HG02588 (cell line): ENCODE measurements around the gene DOCK9.
"Not testable (repeated sequence)": the region's sequence is repeated elsewhere in the genome, so short reads cannot be mapped to it uniquely, and the experiment has no call there.

ENCODE experiments used
- ATAC-seq: cut with Tn5 transposase; IDR thresholded peaks from one replicate; pipeline ENCODE4 v1.9.1; 2021; ENCODE audit warnings: mild to moderate bottlenecking, moderate library complexity; ENCODE audit not compliant: unreplicated experiment

DOCK9 gene

DNA sequence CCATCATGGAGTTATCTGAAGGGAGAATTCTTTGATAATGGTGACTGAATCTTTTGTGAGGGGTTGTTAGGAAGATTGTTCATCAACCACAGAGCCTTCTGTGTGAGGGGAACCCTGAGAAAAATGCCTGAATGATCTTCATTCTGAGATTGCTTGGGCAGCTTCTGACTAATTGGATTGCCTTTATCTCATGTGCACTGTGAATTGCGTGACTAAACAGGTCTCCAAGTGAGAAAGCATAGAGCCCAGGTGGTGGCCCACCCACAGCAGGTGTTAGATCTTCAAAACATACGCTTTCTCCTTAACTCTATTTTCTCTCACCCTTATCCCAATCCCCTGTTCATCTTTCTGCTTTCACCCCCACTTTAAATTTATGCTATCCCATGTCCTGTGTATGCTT, 58.3 kb downstream of the DOCK9 start:
- no peak for ATAC-seq

DNA sequence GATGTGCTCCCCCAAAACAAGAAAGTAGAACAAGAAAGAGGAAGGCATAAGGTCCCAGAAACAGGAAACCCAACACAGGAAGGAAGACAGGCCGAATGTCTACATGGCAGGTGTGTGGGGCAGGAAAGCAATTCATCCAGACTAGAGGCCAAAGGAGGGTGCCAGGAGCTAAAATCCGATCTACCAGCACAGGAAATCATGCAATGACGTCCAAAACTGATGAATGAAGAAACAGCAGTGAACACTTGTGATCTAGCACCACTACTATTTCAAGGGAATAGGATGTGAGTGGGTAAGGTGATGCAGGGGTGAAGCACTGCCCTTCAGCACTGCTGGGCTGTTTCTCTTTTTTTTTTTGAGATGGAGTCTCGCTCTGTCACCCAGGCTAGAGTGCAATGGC, 59.1 kb downstream of the DOCK9 start:
- ATAC-seq, result no peak

DNA sequence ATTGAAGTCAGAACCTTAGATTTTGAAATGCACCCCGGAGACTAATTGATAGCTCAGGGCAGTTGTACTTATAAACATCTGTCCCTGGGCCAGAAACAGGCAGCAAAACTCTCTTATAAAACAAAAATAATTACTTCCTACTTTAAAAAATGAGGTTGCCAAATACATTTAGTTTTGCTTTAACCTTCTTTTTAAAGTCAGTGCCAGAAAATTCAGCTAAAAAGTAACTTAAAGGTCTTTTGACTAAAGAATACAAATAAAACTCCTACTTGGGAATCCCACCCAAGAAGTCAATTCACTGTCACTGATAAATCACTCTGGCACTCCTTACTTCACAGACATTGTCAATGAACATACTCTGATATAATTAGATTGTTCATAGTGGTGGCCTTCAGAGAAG, 60.7 kb downstream of the DOCK9 start:
- ATAC-seq, result no peak

DNA sequence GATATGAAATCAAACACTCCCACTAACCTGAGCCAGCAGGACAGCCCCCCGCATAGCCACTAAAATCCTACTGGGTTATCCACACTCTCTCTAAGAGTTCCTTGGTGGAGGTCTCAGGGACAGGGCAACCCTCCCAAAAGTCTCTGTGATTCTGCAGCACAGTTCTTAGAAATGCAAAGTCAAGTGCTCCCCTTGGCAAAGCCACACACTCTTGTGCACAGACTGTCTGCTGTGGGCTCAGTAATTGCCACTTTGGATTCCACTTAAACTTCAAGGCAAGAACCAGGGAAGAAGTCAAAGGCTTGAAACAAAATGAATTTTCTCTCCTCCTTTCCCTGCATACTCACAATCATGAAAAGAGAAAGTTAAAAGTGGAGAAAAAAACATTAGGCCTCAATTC, 61.5 kb downstream of the DOCK9 start:
- ATAC-seq, result no peak

DNA sequence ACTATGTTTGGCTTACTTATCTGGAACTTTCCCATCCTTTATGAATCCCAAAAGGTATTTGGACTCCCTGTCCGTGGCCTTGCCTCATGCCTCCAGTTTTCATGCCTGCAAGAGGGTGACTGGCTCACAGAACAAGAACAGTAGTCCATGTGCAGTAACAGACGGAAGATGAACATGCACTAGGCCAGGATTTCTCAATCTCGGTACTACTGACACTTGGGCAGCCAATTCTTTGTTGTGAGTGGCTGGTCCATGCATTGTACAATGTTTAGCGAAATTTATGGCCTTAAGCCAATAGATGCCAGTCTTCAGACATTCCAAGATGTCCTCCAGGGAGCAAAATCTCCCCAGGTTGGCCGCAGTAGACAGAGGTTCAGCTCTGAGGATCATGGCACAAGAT, 61.9 kb downstream of the DOCK9 start:
- ATAC-seq, result no peak

DNA sequence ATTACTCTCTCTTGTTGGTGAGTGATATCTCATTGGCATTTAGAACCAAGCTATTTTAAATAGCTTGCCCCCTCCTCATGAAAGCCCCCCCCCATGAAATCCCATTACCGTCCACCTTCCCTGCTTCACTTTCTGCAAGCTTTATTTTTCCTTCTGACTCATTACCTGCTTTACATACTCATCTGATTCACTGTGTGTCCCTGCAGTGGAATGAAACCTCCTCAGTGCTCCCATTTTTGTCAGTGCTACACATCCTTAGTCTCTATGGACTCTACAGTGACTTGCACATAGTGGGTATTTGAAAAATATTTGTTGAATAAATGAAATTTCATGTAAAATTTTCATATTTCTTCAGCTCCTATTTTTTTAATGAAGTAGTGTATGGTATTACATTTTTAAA, 62.3 kb downstream of the DOCK9 start:
- no peak for ATAC-seq

DNA sequence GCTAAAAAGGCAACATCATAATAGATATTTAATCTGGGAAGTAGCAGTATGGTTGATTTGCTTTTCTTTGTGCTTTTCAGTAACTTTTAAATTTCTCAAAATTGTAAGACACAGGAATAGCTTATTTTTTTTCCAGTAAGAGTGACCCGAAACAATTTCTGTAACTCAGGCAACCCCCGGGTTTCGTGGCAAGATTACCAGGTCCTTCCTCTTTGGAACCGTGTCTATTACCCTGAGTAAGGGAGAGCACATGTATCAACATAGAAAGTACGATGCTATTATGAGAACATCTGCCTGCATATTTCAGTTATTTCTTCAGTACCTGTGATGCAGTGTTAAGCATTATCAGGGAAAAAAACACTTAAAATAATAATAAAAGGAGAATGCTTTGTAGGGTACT, 64.1 kb downstream of the DOCK9 start:
- no peak for ATAC-seq

DNA sequence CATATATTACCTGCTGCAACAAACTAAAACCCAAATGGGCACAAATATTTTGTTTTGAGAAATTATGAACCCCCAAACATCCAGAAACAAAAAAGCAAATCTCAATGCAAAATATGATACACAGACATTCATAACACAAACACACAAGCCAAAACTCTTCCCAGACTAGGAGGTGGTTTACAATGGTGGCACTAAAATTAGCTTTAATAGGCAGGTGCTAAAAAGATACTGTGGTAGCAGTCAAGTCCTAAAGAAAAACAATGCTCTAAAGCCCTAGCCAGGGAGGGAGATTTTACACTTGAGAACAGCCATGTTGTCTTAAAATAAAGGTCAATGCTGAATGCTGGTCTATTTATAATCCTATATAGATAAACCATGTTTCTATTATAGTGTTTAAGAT, 65.0 kb downstream of the DOCK9 start:
- ATAC-seq, result no peak

DNA sequence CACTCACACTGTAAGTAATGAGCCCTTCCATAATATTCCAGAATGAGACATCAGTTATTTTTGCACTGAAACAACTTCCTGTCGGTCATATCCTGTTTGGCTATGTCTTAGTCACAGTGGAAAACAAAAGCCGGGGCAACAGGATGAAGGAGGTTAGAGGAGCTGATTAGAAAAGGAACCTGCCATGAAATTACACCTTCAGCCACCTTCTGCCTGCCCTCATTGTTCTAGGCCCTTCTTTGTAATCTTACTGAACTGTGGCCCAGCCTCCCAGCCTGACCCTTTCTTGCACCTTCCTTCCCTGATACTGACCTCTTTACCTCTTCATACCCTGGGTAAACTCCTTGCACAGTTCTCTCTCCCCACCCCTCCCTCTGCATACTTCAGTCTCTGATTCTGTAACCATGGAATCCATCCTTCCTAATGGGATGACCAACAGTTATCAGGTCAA, 67.3 kb downstream of the DOCK9 start:
- ATAC-seq, result no peak

DNA sequence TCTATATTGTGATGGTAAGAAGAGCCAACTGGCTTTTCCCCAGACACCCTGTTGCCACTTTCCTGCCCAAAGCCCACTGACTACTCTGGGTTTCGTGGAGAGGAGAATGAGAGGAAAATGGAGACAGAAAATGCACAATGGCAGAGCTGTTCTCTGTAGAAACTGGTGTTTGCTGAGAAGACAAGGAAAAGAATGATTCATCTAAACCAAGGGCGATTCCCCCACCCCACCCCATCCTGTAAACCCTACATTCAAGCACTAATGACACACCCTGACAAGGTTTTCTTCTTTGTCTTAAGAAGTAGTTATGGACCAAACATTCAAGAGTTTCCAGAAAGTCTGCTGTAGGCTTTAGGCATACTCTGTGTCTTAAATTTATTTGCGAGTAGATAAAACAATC, 68.8 kb downstream of the DOCK9 start:
- no peak for ATAC-seq

DNA sequence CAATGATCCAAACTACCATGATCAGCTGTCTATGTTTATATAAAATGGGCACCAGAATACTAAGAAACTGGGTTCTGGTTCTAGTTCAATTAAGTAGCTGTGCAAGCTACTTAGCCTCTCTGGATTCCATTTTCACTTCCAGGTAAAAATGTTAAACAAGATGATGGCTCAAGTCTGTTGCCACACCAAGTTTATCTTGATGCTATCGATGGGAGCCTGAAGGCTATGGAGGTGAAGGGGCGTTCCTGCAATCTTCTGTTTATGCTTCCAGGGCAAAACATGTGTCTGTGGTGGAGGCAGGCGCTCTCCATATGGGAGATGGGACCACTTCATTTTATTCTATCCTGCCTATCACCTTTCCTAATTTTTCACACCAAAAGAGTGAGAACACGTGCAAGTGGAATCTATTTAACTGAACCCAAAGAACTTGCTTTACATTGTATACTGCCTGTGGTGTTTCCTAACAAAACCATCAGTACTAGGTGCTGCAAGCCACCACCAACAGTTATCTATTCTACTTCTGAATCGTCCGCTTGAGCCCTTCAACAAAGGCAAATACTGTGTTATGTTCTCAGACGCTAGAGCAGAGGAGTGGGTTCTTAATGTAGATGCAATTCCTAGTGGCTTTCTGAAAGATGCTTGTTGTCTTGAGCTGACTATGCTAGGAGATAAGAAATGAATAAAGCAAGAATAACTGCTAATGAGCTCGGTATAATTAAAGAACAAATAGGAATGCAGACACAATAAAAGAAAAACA, 70.9 kb downstream of the DOCK9 start:
- ATAC-seq, result no peak

DNA sequence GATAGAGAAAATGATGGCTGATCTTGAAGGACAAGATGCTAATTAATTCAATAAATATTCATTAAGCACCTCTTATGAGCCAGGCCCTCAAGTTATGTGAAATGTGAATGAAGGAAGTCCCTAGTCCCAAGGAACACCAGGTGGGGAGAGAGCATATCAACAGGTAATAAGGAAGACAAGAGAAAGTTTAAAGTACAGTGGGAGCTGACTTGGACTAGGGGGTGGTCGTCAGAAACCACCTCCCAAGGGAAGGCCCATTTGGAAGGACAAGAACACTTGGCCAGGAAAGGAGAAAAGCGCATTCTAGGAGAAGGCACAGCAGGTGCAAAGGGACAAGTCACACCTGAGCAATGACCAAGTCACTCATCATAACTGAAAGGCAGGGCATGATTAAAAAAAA, 72.7 kb downstream of the DOCK9 start:
- no peak for ATAC-seq

DNA sequence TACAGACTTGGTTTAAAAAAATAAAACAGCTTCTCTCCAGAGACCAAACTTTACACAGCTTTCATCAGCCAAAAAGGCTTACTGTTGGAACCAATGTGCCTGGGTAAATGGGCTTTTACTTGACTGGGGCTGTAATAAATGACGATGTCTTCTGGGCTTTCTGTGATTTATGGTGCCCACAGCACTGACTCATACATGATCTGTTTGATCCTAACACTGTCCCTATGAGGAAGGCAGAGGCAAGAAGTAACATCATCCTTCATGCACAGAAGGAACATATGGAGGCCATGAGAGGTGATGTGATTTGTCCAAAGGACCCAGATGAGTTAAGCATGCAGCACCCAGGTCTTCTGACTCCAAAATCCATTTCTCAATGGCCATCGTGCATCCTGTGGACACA, 77.4 kb downstream of the DOCK9 start:
- ATAC-seq, result no peak

DNA sequence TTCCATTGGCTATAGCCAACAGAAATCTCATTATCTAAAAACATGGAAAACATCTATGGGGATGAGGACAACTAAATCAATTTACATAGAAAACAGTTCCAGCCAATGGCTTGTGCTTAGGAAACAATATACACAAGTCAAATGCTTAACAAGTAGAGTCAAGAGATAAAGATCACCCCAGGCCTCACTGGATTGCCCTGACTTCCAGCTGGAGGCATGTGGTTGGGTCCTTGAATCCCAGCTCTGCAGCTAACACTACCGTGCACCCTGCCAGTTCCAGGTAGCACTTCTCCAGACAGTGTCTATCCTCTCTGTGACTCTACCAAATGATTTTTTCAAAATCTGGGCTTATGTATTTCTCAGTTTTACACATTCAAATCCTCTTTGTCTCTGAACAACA, 80.2 kb downstream of the DOCK9 start:
- no peak for ATAC-seq

DNA sequence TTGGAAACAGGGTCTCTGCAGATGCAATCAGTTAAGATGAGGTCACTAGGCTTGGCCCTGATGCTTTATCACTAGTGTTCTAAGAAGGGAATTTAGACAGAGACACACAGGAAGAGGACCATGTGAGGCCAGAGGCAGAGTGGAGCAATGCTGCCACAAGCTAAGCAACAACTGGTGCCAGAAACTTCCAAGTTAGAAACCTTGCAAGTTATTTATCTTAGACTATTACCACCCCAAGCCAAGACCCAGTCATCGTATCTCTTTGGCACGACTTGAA, 81.1 kb downstream of the DOCK9 start:
- ATAC-seq, result no peak

DNA sequence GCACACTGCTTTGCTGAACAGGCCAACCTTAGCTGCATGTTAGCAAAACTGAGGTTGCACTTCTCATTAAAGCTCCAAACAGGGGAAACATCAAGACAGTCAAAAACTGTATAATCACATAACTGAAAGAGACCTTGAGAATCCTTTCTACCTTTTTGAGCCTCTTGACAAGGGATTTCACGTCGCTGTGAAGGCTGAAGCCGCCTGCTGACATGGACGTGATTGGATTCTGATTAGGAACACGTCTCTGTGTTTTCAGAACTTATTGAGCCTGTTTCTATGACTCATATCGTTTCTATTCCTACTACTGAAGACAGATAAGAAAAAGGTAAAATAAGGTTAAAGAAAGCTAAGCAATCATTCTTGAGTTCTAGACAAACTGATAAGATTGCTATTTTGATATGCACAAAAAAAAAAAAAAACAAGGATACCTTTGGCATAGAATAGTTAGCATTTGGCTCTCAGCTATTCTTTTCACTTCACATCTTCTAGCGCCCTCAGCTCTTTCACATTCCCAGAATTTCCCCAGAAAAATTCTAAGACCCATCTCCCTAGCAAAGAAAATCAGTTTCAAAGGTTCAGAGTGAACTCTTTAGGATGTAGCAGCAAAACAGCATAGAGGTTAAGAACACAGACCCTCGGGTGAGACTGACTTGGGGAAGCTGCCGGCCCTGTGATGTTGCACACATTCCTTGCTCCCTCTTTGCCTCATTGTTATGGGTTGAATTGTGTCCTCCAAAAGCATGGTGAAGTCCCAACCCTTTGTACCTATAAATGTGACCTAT, 81.6 kb downstream of the DOCK9 start:
- ATAC-seq, result no peak

DNA sequence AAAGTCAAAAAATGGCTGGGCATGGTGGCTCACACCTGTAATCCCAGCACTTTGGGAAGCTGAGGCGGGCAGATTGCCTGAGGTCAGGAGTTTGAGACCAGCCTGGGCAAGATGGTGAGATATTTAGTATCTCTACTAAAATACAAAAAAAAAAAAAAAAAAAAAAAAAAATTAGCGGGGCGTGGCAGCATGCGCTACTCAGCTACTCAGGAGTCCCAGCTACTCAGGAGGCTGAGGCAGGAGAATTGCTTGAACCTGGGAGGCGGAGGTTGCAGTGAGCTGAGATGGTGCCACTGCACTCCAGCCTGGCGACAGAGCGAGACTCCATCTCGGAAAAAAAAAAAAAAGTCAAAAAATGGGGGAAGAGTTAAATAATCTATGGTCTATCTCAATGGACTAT, 83.0 kb downstream of the DOCK9 start:
- not testable (repeated sequence) for ATAC-seq

DNA sequence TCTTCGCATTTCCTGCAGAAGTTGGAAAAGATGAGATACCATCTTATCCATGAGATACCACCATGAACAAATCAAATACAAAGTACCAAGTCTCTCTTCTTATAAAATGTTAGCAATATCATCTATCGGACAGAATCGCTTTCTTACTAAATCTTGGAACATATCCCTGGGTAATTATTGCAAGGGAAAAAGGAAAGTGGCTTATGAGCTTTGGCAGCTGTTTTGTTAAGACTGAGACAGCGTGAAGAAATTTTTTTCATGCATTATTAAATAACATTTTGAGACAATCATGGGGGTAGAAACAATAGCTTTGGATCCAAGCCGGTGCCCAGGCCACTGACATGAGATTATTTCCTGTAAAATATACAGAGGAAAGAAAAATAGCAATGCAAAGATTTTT, 84.5 kb downstream of the DOCK9 start:
- no peak for ATAC-seq

DNA sequence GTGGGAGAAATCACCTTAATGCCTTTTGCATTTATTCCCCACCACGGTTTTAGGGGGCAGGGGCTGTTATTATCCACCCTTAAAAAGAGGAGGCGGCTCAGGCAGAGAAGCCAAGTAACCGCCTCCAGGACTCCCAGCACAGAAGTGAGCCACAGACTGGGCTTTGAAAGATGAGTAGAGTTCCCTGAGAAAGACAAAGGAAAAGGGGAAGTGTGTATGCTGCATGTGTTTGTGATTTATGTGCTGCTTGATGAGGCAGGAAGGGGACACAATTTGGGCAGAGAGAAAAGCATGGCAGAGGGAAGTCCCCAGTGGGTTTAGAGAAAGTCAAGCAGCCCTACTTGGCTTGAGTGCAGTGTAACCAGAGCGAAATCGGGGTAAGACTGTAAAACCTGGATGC, 85.0 kb downstream of the DOCK9 start:
- no peak for ATAC-seq

DNA sequence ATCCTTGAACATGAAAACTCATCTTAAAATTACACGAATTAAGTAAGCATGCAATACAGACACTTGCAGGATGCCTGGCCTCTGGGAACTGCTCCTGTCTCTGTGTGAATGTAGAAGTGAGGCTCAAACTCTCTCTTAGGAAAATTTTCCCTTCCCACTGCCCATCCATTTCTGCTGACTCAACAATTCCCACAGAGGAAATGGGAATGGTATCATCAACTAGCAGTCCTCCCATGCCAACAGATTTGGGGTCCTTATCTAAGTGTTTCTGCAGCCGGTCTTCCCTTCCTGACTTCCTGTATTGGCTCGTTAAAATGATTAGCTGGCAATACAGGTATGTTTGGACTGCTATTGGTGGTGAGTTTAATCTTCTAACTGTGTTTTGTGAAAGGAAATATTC, 85.8 kb downstream of the DOCK9 start:
- ATAC-seq, result no peak

DNA sequence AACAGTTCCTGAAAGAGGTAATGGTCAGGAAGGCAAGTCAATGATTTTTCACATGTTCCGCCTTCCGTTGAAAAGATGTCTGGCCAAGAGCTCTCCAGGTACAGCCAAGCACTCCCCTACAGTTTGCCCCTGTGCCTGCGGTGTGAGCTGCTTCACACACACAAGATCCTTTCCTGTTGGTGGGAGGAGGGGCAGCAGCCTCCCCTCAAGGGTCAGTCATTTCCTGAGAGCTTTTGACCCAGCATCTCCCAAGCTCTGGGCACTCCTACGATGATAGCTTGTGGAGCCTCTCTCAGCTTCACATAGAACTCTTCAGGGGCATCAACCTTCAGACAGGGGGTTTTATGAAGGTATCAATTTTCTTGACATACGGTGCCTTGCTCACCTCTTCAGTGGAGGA, 86.9 kb downstream of the DOCK9 start:
- no peak for ATAC-seq

DNA sequence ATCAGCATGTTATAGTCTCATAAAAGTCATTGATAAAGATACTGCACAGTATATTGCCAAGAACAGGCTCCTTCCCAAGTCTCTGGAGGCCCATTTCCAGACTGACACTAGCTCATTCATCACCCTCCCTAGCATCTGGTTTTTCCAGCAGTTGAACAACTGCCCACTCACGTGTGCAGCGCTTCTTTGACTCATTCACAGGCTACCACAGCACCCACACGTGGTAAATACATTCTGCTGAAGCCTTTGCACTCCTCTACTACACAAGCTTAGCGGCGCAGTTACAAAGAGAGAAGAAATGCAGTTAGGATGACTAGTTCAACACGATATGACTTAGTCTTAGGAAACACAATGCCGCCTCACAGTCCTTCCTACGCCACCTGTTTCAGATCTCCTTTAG, 87.7 kb downstream of the DOCK9 start:
- no peak for ATAC-seq
